DLD1 (cell line): ENCODE measurements around the gene PLEKHN1.

ENCODE experiments used
- in situ Hi-C: cut with HindIII; loops from 2 replicates; pipeline ENCODE4 v1.10.0; 2017; ENCODE audit warnings: low sequenced_read_pairs

The PLEKHN1 gene

DNA sequence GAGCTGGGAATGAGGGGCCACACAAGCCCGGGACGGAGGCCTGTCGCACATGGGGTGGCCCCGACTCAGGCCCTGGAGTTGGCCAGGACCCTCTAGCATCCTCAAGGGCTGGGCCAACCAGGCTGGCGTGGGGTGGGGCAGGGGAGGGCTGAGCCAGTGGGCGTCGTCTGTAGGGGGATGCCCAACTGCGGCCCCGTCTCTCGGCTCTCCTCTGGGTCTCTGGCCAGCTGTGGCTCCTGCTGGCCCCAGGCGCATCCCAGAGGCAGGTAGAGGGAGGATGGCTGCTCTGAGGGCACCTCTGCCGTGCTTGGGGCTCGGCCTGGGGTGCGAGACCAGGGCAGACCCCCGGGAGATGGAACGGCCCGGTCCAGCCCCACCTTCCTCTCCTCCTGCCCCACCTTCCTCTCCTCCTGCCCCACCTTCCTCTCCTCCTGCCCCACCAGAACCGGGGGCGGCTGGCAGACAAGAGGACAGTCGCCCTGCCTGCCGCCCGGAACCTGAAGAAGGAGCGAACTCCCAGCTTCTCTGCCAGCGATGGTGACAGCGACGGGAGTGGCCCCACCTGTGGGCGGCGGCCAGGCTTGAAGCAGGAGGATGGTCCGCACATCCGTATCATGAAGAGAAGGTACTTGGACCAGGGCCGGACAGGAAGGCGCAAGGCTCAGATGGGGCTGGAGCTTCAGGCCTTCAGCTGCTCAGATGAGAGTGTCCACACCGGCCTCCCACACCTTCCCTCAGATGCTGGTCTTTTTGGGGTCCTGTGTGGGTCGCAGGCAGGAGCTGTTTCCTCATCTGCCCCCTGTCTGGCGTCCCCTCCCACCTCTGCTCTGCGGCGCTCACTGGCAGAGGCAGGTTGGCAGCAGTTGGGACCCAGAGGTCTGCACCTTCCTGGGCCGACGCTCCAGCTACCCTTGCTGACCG, 36.3 kb upstream of the PLEKHN1 start:
- in situ Hi-C loops = no loop called here

DNA sequence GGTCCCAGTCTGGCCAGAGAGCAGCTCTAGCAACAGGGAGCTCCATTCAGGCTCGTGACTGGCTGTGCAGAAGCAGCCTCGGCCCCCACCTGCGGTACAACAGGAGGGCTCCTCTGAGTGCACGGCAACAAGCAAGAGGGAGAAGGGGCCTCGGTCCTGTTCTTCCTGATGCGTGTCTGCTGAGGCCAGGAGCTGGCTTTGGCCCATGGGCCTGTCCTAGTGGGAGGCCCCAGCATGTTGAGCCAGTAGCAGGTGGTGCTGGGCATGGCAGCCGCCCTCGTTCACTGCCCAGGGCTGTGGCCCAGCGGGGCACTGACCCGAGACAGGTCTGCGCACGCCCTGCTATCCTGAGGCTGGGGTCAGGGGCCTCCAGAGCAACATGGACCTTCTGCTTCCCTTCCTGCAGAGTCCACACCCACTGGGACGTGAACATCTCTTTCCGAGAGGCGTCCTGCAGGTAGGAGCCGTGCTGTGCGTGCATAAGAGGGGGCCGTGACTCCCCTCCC, 35.6 kb upstream of the PLEKHN1 start:
- in situ Hi-C loops = no loop called here

DNA sequence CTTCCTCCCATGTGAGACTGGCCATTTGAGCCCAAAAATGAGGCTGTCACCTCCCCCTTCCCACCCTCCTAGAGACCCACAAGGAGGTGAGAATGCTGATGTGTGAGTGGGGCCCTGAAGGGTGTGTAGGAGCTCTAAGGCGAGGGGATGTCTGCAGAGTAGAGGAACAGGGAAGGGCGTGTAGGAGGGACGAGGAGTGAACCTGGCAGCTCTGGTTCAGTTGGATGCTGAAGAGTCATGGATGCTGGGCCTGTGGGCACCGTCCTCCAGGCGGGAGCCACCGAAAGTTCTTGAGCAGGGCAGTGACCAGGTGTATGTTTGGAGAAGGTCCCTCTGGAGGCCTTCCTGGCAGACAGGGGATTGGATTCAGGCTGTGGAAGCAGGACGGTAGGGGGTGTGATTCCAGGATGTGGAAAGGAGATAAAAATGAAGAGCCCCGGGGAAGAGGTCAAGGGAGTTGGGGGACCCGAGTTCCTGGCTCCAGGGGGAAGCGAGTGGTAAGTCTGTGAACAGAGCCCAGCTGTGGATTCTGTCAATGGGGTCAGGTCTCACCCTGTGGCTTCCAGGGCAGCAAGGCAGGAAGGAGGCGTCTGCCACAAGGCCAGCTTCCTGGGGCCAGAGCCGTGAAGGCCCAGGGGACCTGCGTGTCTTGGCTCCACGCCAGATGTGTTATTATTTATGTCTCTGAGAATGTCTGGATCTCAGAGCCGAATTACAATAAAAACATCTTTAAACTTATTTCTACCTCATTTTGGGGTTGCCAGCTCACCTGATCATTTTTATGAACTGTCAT, 34.7 kb upstream of the PLEKHN1 start:
- in situ Hi-C loops = no loop called here

DNA sequence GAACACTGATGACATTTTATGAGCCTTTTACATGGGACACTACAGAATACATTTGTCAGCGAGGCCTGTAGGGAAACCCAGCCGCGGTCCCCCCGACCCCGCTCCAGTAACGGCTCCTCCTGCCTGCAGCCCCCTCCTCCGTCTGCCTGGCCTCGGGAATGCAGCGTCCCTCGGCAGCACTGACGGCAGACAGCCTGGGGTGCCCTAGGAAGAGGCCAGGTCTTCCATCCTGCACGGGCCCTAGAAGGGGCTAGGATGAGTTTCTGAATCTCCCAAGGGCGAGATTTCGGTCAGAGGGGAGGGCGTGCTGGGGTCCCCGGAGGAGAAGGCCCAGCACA, 34.1 kb upstream of the PLEKHN1 start:
- in situ Hi-C loops = no loop called here

DNA sequence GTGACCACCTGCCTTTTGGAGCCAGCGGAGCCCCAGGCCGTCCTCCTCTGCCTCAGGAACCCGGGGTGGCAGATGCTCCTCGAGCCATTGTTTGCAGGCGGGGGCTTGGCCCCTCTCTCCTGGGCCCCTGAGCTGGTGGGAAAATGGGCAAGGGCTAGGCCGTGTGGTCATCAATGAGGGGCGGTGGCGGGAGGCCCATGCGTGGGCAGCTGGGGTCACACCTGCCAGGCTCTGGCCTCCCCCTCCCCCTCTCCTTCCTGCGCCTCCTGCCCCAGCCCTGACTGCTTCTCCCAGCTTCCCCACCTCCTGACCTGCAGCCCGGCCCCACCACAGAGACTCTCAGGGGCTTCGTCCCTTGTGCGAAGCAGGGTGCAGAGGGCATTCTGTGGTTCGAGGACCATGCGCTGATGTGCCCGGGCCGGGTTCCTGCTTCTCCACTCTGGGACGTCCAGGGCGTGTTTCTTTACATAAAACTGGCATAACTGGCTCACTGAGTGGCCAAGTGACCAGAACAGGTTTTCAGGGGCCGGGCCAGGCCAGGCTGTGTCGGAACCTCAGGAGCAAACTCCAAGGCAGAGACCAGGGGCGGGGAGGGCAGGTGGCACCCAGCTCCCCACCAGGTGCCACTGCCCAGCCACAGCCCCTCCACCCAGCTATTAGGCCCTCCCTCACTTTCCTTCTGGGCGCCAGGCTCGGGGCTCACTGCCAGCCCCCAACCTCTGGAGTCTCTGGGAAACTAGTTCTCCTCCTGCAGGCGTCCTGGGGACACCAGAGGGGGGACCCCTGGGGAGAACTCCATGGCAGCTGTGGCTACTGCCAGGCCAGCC, 33.3 kb upstream of the PLEKHN1 start:
- in situ Hi-C loops = no loop called here

DNA sequence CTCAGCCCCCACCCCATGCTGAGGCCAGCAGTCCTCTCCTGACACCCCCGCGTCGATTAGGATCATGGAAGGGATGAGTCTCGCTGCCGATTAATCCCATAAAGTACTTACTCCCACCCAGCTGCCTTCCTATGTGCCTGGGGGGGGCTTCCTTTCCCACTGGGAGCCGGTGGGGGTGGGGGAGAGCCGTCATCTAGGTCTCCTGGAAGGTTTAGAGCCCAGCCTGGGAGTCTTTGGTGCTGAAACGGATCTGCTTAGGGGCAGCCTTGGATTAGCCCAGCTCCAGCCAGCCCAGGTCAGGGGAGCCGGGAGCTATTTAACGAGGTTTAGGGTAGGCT, 32.7 kb upstream of the PLEKHN1 start:
- in situ Hi-C loops = no loop called here

DNA sequence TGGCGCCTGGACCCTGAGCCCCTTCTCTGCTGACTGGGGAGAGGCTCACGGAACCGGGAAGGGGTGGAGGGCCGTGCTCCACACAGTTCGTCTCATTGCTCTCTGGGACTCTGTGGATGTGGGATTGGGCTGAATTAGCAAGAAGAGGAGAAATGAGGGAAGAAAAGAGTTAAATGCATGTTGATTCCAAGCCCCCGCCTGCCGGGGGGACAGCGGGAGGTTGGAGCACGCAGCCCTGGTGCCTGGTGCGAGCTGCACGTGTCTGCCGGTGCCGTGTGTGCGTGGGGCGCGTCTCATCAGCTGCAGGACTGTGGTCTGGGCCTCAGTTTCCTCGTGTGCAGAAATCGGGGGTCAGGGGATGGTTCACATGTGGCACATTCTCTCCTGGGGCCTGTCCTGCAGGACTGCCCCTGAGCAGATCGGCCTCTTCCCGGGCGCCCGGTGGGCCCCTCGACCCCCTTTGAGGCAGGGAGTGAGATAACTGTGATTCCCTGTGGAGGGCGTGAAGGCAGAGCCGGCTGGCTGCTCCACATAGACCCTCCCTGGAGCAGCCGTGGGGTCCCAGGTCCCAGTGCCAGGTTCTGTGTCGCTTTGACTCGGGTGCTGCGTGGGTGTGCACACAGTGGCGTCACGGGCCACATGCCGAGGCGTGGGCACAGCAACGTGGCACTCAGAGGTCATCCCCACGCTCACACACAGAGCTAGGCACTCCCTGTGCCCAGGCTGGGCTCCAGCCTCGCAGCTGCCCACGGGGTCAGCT, 31.1 kb upstream of the PLEKHN1 start:
- in situ Hi-C loops = no loop called here

DNA sequence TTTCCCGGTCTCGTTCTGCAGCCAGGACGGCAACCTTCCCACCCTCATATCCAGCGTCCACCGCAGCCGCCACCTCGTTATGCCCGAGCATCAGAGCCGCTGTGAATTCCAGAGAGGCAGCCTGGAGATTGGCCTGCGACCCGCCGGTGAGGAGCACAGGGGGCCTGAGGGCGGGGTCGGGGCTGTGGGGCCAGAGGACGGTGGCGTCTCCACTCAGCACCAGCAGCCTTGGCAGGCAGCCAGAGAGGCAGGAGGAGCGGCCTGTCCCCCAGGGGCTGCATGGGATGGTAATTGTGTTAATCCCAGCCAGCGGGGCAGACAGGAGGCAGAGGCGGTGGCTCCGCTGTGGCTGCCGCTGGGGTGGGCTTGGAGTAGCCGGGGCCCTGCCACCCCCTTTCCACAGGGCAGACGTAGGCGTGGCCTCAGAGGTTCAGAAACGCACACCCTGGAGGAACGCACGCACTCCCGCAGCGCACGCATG, 30.5 kb upstream of the PLEKHN1 start:
- in situ Hi-C loops = no loop called here

DNA sequence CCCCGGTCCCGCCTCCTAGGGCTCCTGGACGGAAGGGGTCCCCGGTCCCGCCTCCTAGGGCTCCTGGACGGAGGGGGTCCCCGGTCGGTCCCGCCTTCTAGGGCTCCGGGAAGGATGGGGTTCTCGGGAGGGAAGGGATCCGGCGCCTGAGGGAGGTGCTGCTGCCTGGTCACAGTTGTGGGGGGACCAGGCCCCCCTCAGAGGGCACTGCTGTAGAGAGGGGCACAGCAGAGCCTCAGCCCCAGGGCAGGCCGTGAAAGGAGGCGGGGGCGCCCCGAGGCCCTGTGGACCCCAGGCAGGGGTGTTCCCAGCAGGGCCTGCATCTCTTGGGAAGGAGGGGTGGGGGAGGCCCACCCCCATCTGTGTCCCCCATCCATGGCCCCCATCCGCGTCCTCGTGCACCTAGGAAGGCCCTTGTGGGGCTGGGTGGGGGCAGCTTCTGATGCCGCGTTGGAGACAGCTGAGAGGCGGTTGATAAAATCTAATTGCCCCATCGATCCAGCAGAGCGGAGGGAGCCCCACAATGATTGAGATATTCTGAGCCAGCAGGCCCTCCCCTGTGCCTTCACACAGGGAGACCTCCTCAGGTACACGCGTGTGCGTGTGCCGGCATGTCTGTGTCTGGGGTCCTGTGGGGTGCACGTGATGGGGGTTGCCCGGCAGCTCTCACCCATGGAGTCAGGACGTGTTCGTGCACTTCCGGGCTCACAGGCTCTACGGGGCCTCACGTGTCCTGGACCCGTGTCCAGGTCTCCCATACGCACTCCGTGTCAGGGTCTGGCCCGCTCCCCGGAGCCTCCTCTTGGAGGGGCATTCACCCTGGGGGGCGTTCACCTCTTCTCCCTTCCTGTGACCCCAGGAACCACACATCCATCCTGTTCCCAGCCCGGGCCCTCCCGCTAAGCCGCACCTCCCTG, 29.7 kb upstream of the PLEKHN1 start:
- in situ Hi-C loops = no loop called here

DNA sequence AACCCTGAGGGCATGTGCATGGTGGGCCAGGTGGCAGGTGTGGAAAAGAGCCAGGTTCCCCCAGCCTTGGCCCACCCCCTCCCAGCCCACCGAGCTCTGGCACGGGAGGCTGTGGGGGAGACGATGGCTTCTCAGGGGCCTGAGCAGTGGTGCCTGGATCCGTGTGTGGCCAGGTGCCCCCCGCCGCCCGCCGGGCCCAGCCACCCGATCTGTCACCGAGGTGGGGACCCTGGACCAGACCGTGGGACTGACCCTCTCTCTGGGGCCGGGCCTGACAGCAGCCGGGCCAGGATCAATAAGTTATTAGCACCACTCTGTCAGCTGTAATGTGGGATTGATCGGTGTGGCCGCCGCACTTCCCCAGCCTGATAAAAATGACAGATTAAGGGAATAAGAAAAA, 28.8 kb upstream of the PLEKHN1 start:
- in situ Hi-C loops = no loop called here

DNA sequence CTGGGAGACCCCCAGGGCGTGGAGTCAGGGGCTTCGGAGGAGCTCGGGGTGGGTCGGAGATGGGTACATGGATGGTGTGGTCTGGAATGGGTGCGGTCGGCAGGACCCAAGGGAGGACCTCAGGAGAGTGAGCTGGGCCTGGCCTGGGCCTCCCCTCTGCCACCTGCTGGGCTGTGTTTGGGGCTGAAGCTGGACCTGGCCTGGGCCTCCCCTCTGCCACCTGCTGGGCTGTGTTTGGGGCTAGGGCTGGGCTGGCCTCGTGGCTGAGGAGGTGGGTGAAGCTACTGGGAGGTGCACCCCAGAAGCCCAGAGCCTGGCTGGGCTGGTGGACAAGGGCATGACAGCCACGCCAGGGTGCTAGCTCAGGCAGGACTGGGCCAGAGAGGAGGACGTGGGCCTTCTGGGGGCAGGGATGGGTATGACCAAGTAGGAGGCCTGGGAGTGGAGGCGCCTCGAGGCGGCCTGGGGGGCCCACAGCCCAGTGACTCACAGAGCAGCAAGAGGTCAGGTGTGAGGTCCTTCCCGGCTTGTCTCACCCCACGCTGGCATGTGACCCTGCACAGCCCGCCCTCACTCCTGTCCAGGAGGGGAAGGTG, 28.1 kb upstream of the PLEKHN1 start:
- in situ Hi-C loops = no loop called here

DNA sequence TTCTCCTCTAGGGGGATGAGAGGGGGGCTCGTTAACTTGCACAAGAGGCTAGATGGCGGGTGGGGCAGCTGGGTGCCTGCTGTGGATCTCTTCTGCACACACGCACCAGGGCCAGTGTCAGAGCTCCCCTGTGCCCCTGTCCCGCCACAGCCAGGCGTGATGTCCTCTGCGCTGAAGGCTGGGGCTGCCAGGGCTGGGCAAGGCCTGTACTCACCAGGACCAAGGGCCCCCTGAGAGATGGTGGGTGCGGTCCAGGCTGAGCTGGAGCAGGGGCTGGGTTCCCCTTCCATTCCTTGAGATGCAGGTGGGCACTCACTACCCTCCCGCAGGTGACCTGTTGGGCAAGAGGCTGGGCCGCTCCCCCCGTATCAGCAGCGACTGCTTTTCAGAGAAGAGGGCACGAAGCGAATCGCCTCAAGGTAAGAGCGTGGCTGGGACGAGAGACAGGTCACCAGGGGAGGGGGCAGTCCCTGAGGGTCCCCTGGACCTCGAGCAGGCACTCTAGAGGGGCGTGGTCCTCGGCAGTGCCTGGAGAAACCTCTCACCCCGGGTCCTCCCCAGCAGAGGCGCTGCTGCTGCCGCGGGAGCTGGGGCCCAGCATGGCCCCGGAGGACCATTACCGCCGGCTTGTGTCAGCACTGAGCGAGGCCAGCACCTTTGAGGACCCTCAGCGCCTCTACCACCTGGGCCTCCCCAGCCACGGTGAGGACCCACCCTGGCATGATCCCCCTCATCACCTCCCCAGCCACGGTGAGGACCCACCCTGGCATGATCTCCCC, 27.4 kb upstream of the PLEKHN1 start:
- in situ Hi-C loops = no loop called here

DNA sequence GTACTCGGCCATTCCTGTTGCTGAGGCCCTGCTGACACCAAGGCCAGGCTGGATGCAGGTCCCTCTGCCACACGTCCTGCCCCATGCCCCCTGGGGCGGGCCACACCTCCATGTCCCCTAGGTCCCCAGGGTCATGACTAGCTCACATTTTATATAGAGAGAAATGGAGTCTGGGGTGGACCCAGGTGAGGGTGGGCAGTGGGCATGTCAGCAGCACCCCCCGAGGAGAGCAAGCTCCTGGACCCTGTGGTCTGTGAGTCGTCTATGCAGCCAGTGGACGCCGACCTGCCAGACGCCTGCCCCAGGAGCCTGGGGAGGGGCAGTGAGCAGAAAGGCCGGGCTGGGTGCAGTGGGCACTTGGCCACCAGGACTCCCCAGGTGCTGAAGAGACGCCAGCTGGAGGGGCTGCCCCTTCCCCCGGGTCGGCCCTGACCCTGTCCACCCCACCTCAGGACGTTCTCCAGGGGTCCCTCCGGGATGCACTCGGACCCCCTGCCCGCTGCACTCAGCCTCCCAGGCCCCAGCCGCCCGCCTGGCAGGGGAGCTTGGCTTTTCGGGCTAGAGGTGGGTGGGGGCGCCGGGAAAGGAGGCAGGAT, 26.7 kb upstream of the PLEKHN1 start:
- in situ Hi-C loops = no loop called here

DNA sequence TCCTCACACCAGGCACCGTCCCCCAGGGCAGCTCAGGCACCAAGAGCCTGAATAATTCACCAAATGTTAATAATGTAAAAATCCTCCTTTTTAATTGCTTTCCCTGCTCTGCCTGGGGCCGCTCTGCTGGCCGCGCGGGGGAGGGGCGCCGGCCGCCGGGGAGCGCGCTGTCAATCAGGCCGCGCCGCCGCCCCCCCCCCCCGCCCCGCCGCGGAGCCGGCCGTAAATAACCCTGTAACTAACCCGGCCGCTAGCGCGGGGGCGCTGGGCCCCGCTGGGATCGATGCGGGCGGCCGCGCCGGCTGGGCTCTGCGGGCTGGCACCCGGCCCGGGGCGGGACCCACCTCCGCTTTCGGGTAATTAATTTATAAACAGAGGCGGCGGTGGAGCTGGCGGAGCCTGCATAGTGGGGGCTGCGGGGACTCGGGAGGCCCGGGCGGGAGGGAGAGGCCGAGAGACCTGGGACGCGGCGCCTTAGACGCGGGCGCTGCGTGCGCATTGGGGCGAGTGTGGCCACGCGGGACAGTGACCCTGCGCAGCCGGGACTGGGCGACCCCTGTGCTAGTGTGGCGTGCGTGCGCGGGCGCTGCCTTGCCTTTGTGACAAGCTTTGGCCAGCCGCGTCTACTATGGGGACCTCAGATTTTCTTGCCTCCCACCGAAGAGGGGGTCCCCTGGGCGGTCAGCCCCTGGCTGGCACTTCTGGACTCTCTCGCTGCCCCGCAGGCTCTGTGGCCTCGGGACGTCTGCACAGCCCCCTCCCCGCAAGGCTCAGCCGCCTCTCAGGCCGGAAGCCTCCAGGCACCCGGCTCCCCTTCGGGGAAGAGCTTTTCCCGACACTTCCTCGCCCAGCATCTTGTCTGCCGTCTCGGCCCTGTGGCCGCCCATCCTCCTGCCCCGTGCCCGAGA, 25.9 kb upstream of the PLEKHN1 start:
- in situ Hi-C loops = no loop called here

DNA sequence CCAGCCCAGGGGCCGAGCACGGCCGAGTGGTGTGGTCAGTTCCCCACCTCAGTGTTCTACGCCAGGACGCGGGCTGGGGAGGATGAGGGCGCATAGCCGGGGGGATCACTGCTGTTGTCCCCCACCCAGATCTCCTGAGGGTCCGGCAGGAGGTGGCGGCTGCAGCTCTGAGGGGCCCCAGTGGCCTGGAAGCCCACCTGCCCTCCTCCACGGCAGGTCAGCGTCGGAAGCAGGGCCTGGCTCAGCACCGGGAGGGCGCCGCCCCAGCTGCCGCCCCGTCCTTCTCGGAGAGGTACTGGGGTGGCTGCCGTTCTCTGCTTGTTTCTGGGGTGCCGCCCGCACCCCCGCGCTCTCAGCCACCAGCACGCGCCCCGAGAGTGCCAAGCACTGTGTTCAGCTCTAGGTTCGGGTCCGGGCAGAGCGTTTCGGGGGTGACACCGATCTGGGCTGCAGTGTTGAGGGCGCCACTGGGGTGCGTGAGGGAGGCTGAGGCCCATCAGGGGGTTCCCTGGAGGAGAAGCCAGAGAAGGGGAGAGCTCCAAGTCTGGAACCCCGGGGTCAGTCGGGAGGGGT, 25.2 kb upstream of the PLEKHN1 start:
- in situ Hi-C loops = no loop called here

DNA sequence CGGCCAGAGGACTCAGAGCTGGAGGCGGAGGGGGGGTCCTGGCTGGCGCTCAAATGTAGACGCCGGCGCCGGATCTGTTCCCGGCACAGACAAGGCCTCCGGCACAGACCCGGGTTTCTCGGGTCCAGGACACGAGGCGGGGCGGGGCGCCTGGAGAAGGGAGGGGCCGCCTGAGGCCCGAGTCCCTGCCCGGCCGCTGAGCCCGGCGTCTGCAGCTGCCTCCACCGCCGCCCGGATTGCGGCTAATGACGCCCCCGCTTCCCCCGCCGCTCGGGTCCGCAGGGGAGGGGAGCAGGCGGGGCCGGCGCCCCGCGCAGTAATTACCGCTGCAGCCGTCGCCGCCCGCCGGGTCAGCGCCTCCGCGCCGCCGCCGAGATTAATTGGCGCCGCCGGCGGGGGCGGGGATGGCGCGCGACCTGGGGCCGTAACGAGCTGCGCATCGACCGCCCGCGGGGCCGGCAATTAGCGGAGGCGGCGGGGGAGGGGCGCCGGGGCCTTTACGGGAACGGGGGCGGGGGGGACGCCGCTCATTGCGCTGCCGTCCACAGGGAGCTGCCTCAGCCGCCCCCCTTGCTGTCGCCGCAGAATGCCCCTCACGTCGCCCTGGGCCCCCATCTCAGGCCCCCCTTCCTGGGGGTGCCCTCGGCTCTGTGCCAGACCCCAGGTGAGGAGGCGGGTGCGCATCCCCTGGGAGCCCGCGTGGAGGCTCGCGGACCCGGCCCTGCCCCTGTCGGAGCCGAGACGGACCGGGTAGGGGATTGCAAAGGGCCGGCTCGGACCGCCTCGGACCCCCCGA, 24.5 kb upstream of the PLEKHN1 start:
- in situ Hi-C loops = no loop called here
